LNCaP clone FGC (cell line): Measurements from ENCODE around the gene DNAAF3.

ENCODE experiments used
- DNase-seq: peaks from one replicate; pipeline ENCODE4 v3.0.0-alpha.2; 2011; ENCODE audit warnings: low read depth
- H3K4me3 ChIP-seq: 2 replicates; pipeline ENCODE4 v1.5.1; 2011; ENCODE audit warnings: mild to moderate bottlenecking, low read depth, low read length, control low read depth
- TF ChIP-seq, protein P1 (sequence below): IDR thresholded peaks from 2 replicates; pipeline ENCODE4 v1.5.1; 2012; ENCODE audit warnings: mild to moderate bottlenecking; ENCODE audit not compliant: control insufficient read depth, insufficient read depth; ENCODE audit errors: extremely low read depth

The DNAAF3 gene

DNA sequence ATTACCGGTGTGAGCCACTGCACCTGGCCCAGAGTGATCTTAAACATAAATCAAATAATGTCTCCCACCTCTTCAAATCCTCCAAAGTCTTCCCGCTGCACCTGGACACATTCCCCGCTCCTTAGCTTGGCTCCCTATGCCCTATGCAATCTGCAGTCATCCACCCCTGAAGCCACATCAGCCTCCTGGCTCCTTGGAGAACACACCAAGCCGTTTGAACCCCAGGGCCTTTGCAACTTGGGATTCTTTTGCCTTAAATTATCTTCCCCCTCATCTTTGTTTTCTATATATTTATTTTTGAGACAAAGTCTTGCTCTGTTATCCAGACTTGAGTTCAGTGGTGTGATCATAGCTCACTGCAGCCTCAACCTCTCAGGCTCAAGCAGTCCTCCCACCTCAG, 2.7 kb upstream of the DNAAF3 start:
- no peak overlapping the region for H3K4me3 ChIP-seq
- no peak for DNase-seq
- TF ChIP-seq, protein P1, sequence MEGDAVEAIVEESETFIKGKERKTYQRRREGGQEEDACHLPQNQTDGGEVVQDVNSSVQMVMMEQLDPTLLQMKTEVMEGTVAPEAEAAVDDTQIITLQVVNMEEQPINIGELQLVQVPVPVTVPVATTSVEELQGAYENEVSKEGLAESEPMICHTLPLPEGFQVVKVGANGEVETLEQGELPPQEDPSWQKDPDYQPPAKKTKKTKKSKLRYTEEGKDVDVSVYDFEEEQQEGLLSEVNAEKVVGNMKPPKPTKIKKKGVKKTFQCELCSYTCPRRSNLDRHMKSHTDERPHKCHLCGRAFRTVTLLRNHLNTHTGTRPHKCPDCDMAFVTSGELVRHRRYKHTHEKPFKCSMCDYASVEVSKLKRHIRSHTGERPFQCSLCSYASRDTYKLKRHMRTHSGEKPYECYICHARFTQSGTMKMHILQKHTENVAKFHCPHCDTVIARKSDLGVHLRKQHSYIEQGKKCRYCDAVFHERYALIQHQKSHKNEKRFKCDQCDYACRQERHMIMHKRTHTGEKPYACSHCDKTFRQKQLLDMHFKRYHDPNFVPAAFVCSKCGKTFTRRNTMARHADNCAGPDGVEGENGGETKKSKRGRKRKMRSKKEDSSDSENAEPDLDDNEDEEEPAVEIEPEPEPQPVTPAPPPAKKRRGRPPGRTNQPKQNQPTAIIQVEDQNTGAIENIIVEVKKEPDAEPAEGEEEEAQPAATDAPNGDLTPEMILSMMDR, result no peak

GRCh38 chr19:55165952-55166529, 372 bp downstream of the DNAAF3 start:
- H3K4me3 ChIP-seq, result peak overlapping the region; percentile 59
- TF ChIP-seq, protein P1, result peak; percentile 80
- DNase-seq, result peak; percentile 66

- DNase-seq, result no peak
- TF ChIP-seq, protein P1, result no peak
Measured at GRCh38 chr19:55161571-55162322, 4.7 kb downstream of the DNAAF3 start.

GRCh38 chr19:55160986-55161365, 5.4 kb downstream of the DNAAF3 start:
- TF ChIP-seq, protein P1, result no peak
- no peak overlapping the region for H3K4me3 ChIP-seq
- DNase-seq, result no peak

More at GRCh38 chr19:55161571-55162322, 4.7 kb downstream of the DNAAF3 start:
- H3K4me3 ChIP-seq, result no peak overlapping the region

DNA sequence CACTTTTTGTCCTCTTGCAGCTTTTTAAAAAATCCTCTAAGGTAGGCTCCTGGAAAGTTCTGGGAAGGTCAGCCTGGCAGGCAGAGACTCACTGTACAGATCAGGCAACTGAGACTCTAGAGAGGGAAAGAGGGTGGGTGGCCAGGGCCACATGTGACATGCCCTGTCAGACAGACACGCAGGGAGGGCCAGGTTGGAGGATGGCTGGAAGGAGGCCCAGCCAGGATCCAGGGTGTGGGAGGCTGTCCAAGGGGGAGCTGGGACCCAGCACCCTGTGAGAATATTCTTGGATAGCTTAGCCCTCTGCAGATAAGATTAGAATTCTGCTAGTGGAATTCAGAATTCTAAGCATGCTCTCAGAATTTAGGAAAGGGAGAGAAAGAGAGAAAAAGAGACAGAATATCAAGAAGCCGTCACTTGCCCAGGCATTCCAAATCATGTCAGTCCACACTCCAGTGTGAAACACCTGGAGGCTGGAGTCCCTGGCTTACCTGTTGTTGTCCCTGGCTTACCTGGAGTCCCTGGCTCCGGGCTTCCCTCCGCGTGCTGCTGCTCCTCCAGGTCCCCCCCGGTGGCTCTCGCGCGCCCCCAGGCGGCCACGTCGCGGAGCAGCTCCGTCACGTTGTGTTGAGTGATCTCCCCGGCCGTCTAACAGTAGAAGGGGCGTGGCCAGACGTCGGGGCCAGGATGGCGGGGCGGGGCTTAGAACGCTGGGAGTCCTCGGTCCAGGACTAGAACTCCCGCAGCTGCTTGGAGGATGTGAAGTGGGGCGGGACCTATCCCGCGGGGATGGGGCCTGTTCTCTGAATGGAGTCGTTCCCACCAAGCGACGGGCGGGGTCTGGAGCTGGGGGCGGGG, 6.1 kb downstream of the DNAAF3 start:
- H3K4me3 ChIP-seq, result no peak overlapping the region
- DNase-seq, result peak; percentile 69
- TF ChIP-seq, protein P1, result peak; percentile 98

GRCh38 chr19:55158848-55159749, 7.3 kb downstream of the DNAAF3 start:
- no peak for DNase-seq
- no peak overlapping the region for H3K4me3 ChIP-seq
- TF ChIP-seq, protein P1, result no peak
